ENCODE data around the gene KCNMA1.

The KCNMA1 gene

DNA sequence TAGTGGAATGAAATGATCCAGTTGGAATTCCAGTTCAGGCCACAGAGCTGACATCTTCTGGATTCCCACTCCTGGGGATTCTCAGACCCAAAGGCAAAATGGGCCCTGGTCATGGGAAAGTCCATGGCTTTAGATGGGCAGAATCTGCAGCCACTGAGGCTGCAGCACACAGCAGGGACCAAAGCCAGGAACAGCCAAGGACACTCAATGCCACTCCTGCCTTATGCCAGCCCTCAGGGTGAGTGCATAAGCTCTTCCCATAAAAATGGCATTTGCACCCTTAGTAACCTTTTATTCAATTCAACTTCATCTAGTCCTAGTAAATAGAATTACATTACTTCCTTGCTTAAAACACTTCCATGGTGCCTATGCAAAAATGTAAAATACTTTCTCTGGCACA, 274.4 kb downstream of the KCNMA1 start:
- no peaks in the 10 kb centered on the region for H4K20me1 ChIP-seq (ENCODE audit: insufficient read depth)
- no peak overlapping the region for H3K9ac ChIP-seq
- no peaks in the 10 kb centered on the region for H3K27me3 ChIP-seq (ENCODE audit: insufficient read depth, low read depth)
- H2AFZ ChIP-seq (ENCODE audit: low read depth) = no peak overlapping the region
- no peak overlapping the region for H3K4me2 ChIP-seq
- H3K4me3 ChIP-seq (IDR thresholded peaks at IDR 0.05; ENCODE audit: insufficient read depth, low read depth, low read length) = no peak overlapping the region
- H3K4me1 ChIP-seq (ENCODE audit: low read depth, poor library complexity, severe bottlenecking) = no peaks in the 10 kb centered on the region
- no peaks in the 10 kb centered on the region for H3K79me2 ChIP-seq (ENCODE audit: insufficient read depth, low read depth)
- no peaks in the 10 kb centered on the region for H3K36me3 ChIP-seq (ENCODE audit: insufficient read depth)
- H3K27ac ChIP-seq = no peak overlapping the region
- TF ChIP-seq, protein P1, sequence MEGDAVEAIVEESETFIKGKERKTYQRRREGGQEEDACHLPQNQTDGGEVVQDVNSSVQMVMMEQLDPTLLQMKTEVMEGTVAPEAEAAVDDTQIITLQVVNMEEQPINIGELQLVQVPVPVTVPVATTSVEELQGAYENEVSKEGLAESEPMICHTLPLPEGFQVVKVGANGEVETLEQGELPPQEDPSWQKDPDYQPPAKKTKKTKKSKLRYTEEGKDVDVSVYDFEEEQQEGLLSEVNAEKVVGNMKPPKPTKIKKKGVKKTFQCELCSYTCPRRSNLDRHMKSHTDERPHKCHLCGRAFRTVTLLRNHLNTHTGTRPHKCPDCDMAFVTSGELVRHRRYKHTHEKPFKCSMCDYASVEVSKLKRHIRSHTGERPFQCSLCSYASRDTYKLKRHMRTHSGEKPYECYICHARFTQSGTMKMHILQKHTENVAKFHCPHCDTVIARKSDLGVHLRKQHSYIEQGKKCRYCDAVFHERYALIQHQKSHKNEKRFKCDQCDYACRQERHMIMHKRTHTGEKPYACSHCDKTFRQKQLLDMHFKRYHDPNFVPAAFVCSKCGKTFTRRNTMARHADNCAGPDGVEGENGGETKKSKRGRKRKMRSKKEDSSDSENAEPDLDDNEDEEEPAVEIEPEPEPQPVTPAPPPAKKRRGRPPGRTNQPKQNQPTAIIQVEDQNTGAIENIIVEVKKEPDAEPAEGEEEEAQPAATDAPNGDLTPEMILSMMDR (conservative IDR thresholded peaks at IDR 0.05; ENCODE audit: low read depth, low read length) = no peak

DNA sequence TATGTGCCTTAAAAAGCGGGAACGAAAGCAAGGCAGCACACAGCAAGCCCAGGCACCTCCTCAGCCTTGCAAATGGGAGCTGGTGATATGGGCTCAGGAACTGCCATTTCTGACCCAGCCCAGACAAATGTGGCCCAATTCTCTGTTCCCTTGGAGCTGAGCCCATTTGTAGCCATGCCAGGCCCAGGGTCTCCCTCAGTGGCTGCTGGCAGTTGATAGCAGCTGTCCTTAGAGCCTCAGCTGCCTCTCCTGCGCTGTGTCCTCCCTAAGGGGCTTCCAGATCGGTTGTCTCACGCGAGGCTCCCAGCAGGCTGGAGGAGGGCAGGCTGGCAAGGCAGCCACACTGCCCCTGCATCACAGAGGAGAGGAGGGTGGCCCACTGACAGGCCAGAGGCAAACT, 275.8 kb downstream of the KCNMA1 start:
- H3K79me2 ChIP-seq (ENCODE audit: insufficient read depth, low read depth) = no peaks in the 10 kb centered on the region
- H3K36me3 ChIP-seq (ENCODE audit: insufficient read depth) = no peaks in the 10 kb centered on the region
- no peak overlapping the region for H2AFZ ChIP-seq (ENCODE audit: low read depth)
- TF ChIP-seq, protein P1 (conservative IDR thresholded peaks at IDR 0.05; ENCODE audit: low read depth, low read length) = no peak
- H3K27me3 ChIP-seq (ENCODE audit: insufficient read depth, low read depth) = no peaks in the 10 kb centered on the region
- no peak overlapping the region for H3K4me3 ChIP-seq (IDR thresholded peaks at IDR 0.05; ENCODE audit: insufficient read depth, low read depth, low read length)
- no peak overlapping the region for H3K4me2 ChIP-seq
- no peak overlapping the region for H3K9ac ChIP-seq
- no peaks in the 10 kb centered on the region for H4K20me1 ChIP-seq (ENCODE audit: insufficient read depth)
- no peaks in the 10 kb centered on the region for H3K4me1 ChIP-seq (ENCODE audit: low read depth, poor library complexity, severe bottlenecking)
- H3K27ac ChIP-seq = no peak overlapping the region

DNA sequence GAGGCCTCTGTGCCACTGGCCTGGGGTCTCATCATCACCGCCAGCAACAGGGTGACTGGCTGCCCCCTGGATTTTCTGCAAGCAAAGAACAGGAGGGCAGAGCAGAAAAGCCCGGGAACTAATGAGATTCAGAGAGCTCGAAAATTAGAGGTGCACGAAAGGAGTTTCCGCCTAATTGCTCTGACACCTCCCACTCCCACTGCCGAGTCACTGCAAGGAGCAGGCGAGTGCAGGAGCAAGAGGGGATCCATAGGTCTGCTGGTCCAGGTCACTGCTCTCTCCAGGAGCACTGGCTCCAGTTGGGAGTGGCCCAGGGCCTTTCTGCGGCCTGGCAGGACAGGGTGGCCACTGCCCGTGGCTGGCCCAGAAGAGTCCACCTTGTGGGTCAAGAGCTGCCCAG, 276.2 kb downstream of the KCNMA1 start:
- no peak overlapping the region for H3K27ac ChIP-seq
- H2AFZ ChIP-seq (ENCODE audit: low read depth) = no peak overlapping the region
- no peaks in the 10 kb centered on the region for H3K79me2 ChIP-seq (ENCODE audit: insufficient read depth, low read depth)
- H3K9ac ChIP-seq = no peak overlapping the region
- TF ChIP-seq, protein P1 (conservative IDR thresholded peaks at IDR 0.05; ENCODE audit: low read depth, low read length) = no peak
- no peaks in the 10 kb centered on the region for H4K20me1 ChIP-seq (ENCODE audit: insufficient read depth)
- no peak overlapping the region for H3K4me2 ChIP-seq
- no peak overlapping the region for H3K4me3 ChIP-seq (IDR thresholded peaks at IDR 0.05; ENCODE audit: insufficient read depth, low read depth, low read length)
- no peaks in the 10 kb centered on the region for H3K4me1 ChIP-seq (ENCODE audit: low read depth, poor library complexity, severe bottlenecking)
- H3K27me3 ChIP-seq (ENCODE audit: insufficient read depth, low read depth) = no peaks in the 10 kb centered on the region
- H3K36me3 ChIP-seq (ENCODE audit: insufficient read depth) = no peaks in the 10 kb centered on the region

DNA sequence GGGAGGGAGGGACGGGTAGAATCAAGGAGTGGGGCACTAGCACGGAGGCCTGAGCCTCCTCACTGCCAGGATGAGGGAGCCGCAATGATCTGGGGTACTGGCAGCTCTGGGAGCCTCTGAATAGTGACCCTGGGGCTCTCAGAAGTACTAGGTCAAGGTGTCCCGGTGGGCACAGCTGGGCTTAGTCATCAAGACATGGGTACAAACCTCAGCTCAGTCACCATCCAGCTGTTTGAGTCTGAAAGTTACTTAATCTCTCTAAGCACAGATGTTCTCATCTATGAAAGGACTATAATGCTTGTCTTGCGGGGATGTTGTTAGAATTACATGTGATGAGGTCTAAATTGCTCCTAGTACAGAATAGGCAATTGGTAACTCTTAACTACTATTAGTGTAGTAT, 276.8 kb downstream of the KCNMA1 start:
- Histone ChIP-seq H3K9ac (no peak overlapping the region), H3K36me3 (ENCODE audit: insufficient read depth) (no peaks in the 10 kb centered on the region), H4K20me1 (ENCODE audit: insufficient read depth) (no peaks in the 10 kb centered on the region), H3K4me2 (no peak overlapping the region), H3K27me3 (ENCODE audit: insufficient read depth, low read depth) (no peaks in the 10 kb centered on the region), H3K27ac (no peak overlapping the region), H2AFZ (ENCODE audit: low read depth) (no peak overlapping the region), H3K4me1 (ENCODE audit: low read depth, poor library complexity, severe bottlenecking) (no peaks in the 10 kb centered on the region), H3K4me3 (IDR thresholded peaks at IDR 0.05; ENCODE audit: insufficient read depth, low read depth, low read length) (no peak overlapping the region), H3K79me2 (ENCODE audit: insufficient read depth, low read depth) (no peaks in the 10 kb centered on the region)
- TF ChIP-seq, protein P1 (conservative IDR thresholded peaks at IDR 0.05; ENCODE audit: low read depth, low read length) = no peak

All from KMS-11 (cell line).